Right forelimb (tissue), 1 donor: Measurements from ENCODE around the gene MSI1.

ENCODE experiments used
- DNase-seq: peaks from one replicate; pipeline ENCODE4 v3.0.0-alpha.2; 2018

MSI1 gene

DNA sequence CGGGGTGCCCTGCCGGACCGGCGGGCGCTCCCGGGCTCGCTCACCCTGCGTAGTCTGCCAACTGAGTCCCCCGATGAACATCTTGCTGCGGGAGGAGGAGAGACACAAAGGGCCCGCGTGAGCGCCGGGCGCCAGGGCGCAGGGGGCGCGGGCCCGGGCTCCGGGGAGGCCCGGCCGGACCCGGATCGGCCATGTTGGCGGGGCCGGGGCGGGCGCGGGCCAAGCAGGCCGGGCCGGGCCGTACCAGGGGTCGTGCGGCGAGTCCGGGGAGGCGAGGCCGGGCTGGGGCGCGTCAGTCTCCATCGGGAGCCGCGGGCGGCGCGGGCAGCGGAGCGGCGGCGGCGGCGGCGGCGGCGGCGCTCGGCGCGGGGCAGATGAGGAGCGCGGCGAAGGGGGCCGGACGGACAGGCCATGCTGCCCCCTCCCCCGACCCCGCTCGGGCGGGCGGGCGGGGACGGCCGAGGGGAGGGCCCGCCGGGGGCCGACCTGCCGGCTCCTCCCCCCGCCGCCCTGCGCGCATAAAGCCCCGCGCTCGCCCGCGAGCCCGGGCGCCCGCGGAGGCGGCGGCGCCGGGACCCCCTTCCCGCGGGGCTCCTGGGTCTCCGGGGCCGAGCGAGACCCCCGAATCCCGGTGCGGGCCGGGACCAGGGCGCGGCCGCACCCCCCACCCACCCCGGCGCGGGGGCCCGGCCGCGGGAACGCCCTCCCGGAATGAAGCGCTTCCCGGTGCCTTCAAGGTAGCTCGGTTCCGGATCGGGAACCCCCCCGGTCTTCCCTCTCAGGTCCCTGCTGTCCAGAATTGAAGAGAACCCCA is at the start of gene MSI1:
Gene MSI1, minus strand, starts transcription at position 376 of the 814 bp plus-strand sequence. Its CDS starts 73 bp downstream, at position 303.
- peak; percentile 56 for DNase-seq

GRCh38 chr12:120417917-120418580 is 49.1 kb upstream of the MSI1 start:
- DNase-seq: no peak

GRCh38 chr12:120416490-120417216 is 47.7 kb upstream of the MSI1 start:
- DNase-seq: no peak

- DNase-seq: no peak
These were observed 45.1 kb upstream of the MSI1 start for GRCh38 chr12:120413901-120414695.

- DNase-seq: no peak
These were observed 43.5 kb upstream of the MSI1 start for GRCh38 chr12:120412421-120412820.

- DNase-seq: no peak
These were observed 39.8 kb upstream of the MSI1 start for GRCh38 chr12:120408771-120409170.

DNA sequence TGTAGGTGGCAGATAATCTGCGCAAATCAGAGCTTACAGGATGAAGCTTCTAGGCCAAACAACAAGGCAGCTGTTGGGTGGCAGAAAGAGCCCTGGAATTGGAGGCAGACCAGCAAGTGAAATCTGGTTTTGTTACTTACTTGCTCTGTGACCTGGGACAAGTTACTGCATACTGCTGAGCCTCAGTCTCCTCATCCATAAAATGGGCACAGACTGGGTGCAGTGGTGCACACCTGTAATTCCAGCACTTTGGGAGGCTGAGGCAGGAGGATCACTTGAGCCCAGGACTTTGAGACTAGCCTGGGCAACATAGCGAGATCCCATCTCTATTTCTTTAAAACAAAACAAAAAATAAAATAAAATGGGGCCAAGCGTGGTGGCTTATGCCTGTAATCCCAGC is 37.6 kb upstream of the MSI1 start:
- no peak for DNase-seq

- DNase-seq: no peak
These were observed 37.1 kb upstream of the MSI1 start for GRCh38 chr12:120406069-120406468.

GRCh38 chr12:120404271-120404670 is 35.3 kb upstream of the MSI1 start:
- DNase-seq: no peak

GRCh38 chr12:120403869-120404268 is 34.9 kb upstream of the MSI1 start:
- DNase-seq: no peak

DNA sequence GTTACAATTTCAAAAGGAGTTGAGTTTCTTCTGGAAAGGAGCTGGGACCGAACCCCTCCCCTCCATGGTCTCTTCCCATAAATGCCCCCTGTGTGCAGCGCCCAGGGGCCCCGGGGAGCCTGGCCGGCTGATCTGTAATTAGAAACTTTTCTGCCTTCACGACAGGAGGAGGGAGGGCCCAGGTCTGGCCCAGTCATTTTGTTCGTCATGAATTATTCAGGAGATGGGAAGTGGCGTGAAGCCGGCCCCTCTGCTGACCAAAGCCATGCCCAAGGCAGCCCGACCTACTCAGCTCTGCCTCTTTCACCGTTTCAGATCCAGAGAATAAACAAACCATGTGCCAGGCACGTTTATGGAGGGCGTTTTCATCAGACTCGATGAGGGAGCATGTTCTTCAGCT is 33.3 kb upstream of the MSI1 start:
- no peak for DNase-seq

DNA sequence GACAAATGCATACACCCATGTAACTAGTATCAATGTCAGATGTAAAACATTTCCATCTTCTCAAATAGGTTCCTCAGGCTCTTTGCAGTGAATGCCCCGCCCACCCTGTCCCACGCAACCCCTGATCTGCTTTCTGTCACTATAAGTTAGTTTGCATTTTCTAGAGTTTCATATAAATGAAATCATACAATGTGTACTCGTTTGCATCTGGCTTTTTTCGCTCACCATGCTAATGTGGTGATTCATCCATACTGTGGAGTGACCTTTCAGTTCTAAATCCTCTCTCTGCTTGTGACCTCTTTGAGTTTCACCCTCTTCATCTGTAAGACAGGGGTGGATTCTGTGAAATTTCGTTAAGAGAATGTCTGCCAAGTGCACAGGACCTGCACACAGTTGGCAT is 30.6 kb upstream of the MSI1 start:
- no peak for DNase-seq

- DNase-seq: no peak
These were observed 29.0 kb upstream of the MSI1 start for GRCh38 chr12:120397824-120398540.

DNA sequence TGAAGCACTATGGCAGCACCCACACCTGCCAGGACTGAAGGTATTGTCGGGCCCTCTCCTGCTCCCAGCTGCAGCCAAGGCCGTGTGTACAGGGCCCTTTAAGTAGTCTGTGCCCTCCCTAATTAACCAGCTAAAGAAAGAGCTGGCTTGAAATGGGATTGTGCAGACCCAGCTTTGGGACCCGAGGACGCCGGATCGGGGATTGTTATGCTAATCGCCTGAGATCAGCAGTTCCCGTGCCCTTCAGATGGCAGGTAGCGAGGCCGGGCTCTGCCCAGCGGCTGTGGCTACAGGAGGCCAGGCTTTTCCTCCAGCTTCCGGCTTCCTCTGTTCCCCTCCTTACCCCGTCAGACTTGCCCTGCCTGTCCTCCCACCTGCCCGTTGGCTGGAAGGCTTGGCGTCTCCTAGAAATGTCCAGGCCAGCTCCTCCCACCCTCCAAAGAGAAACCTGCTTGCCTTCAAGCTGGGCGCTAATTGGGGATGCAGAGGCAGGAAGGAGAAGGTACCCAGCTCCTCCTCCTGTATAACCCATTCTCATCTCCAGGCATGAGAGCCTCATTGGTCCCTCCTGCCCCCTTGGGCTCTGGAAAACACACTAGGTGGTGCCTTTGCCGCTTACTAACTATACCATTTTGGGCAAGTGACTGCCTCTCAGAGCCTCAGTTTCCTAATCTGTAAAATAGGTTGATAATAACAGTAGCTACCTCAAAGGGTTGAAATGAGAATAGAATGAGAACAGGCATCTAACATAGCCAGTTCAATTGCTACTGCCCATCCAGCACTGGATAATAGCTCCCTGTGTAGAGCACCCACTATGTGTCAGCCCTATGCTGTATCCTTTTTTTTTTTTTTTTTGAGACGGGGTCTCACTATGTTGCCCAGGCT is 25.8 kb upstream of the MSI1 start:
- DNase-seq: no peak

DNA sequence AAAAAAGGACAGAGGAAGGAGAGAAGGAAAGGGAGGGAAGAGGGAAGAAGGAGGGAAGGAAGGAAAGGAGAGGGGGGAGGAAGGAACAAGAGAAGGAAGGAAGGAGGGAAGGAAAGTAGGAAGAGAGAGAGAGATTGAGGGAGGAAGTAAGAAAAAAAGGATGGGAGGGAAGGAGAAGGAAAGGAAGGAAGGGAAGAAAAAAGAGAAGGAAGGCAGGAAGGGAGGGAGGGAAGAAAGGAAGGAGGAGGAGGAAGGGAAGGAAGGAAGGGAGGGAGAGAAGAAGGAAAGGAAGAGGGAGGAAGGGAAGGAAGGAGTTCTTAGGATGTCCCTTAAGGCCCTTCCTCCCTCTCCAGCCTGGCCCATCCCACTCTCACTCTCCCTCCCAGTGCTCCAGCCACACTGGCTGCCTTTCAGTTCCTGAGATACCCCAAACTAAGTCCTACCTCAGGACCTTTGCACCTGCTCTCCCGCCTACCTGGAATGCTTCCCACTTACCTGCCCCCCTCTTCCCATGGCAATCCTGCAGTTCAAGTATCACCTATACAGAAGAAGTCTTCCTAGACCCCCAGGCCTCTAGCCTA is 21.7 kb upstream of the MSI1 start:
- no peak for DNase-seq

DNA sequence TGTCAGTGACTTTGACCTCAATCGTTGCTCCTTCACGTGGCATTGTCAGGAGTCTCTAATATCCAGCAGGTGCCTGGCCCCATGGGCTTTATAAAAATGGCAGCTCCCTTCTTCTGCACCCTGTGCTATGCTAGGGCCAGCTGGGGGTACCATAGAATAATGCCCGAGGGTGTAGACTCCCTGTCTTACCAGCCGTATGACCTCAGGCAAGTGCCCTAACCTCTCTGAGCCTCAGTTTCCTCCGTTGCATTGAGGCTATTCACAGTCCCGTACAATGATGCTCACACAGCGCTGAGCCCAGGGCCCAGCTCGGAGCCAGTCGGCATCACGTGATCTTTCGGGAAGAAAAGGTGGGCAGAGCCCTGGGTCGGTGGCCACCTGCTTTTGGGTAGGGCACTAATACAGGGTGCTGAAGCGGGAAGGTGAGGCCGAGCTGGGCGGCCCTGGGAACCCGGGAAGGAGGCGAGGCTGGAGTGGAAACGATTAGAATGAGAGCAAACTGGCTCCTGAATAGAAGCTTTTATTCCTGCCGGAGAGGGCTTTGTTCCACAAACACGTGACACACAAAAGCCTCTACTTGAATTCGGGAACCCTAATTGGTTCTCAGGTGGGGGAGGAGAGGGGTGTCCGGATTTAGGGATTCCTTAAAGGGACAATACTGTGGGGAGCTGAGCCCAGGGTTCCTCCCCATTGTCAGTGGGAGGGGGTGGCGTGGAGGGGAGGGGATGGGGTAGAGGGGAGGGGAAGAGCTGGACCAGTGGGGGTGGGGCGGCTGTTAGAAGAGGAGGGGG is 19.9 kb upstream of the MSI1 start:
- no peak for DNase-seq

- no peak for DNase-seq
These were observed 12.9 kb upstream of the MSI1 start for GRCh38 chr12:120381752-120382419.

- DNase-seq: no peak
These were observed 9.1 kb upstream of the MSI1 start for GRCh38 chr12:120378036-120378435.

GRCh38 chr12:120377611-120378010 is 8.6 kb upstream of the MSI1 start:
- no peak for DNase-seq
